ENCODE measurements around the gene VOPP1.

- TF ChIP-seq SMC3 (IDR thresholded peaks at IDR 0.05; ENCODE audit: borderline replicate concordance, low read length) (no peak), POLR2AphosphoS2 (IDR thresholded peaks at IDR 0.05; ENCODE audit: low read depth, low read length) (no peak), NFIC (IDR thresholded peaks at IDR 0.05; ENCODE audit: low read depth, low read length) (no peak), USF1 (IDR thresholded peaks at IDR 0.05; ENCODE audit: borderline replicate concordance, extremely low read length, insufficient read depth, low read depth, low read length) (no peak), BCL3 (IDR thresholded peaks at IDR 0.05; ENCODE audit: borderline replicate concordance, insufficient read depth, low read depth, low read length, poor library complexity, severe bottlenecking) (no peak), BHLHE40 (IDR thresholded peaks at IDR 0.05; ENCODE audit: borderline replicate concordance in 1 of 2, low read depth in 2 of 2, low read length in 1 of 2) (no peak), TCF12 (IDR thresholded peaks at IDR 0.05; ENCODE audit: low read depth, low read length) (no peak), KLF5 (IDR thresholded peaks at IDR 0.05; ENCODE audit: partially characterized antibody) (no peak)
Observed at GRCh38 chr7:55524558-55525310, 47.6 kb downstream of the VOPP1 start.
